GM23248 (cell line): Measurements from ENCODE around the gene FAM174C.

Experiments
- EZH2 ChIP-seq: fragments of 200-600 bp; sonication (generic); IDR thresholded peaks from 2 replicates; pipeline ENCODE4 v1.6.1; 2018; ENCODE audit warnings: antibody characterized with exemption, mild to moderate bottlenecking; ENCODE audit not compliant: insufficient read depth, poor library complexity, severe bottlenecking
- EZH2phosphoT487 ChIP-seq: fragments of 200-600 bp; sonication (generic); IDR thresholded peaks from 2 replicates; pipeline ENCODE4 v1.6.1; 2018; ENCODE audit warnings: antibody characterized with exemption, moderate library complexity, mild to moderate bottlenecking, low read depth; ENCODE audit not compliant: insufficient read depth

- TF ChIP-seq EZH2: no peak
- no peak for TF ChIP-seq EZH2phosphoT487
Measured at GRCh38 chr19:1232652-1233072, 42.7 kb upstream of the FAM174C start.
